Loucy (cell line): Measurements from ENCODE around the gene UNC45B.

Source experiments
- H2AFZ ChIP-seq: fragments of 200-600 bp; sonication (generic); 2 replicates; pipeline ENCODE4 v1.6.0; 2016; ENCODE audit warnings: antibody characterized with exemption, mild to moderate bottlenecking, low read length, moderate library complexity
- H3F3A ChIP-seq: fragments of 200-600 bp; 2 replicates; pipeline ENCODE4 v1.6.0; 2016; ENCODE audit warnings: antibody characterized with exemption, low read depth, mild to moderate bottlenecking
- H3K27me3 ChIP-seq: fragments of 200-600 bp; sonication (generic); 2 replicates; pipeline ENCODE4 v1.6.1; 2014; ENCODE audit warnings: low read length, mild to moderate bottlenecking; ENCODE audit not compliant: insufficient read depth, poor library complexity, severe bottlenecking
- H3K36me3 ChIP-seq: fragments of 200-600 bp; sonication (generic); 2 replicates; pipeline ENCODE4 v1.6.1; 2016; ENCODE audit warnings: low read length; ENCODE audit not compliant: insufficient read depth
- H3K4me1 ChIP-seq: fragments of 200-600 bp; sonication (generic); 2 replicates; pipeline ENCODE4 v1.5.1; 2014; ENCODE audit warnings: low read length, mild to moderate bottlenecking; ENCODE audit not compliant: insufficient read depth, poor library complexity, severe bottlenecking
- H3K4me2 ChIP-seq: fragments of 200-600 bp; sonication (generic); 2 replicates; pipeline ENCODE4 v1.6.0; 2014; ENCODE audit warnings: antibody characterized with exemption, low read length, low read depth, mild to moderate bottlenecking; ENCODE audit not compliant: poor library complexity, severe bottlenecking
- H3K4me3 ChIP-seq: fragments of 200-600 bp; sonication (generic); 2 replicates; pipeline ENCODE4 v1.5.1; 2014; ENCODE audit warnings: low read length, mild to moderate bottlenecking, mixed read lengths; ENCODE audit not compliant: poor library complexity, severe bottlenecking
- H3K79me2 ChIP-seq: fragments of 200-600 bp; sonication (generic); 2 replicates; pipeline ENCODE4 v1.6.1; 2014; ENCODE audit warnings: low read length; ENCODE audit not compliant: insufficient read depth
- H3K9ac ChIP-seq: fragments of 200-600 bp; sonication (generic); 2 replicates; pipeline ENCODE4 v1.6.0; 2014; ENCODE audit warnings: mild to moderate bottlenecking, low read depth, low read length, moderate library complexity; ENCODE audit not compliant: poor library complexity, severe bottlenecking
- H3K9me2 ChIP-seq: fragments of 200-600 bp; sonication (generic); replicated peaks from 2 replicates; pipeline ENCODE4 v1.6.1; 2016; ENCODE audit warnings: low read depth, low read length, mixed read lengths
- H3K9me3 ChIP-seq: fragments of 200-600 bp; sonication (generic); 2 replicates; pipeline ENCODE4 v1.6.1; 2014; ENCODE audit warnings: mild to moderate bottlenecking, antibody characterized with exemption, low read length, low read depth; ENCODE audit not compliant: insufficient read depth
- H4K20me1 ChIP-seq: fragments of 200-600 bp; sonication (generic); 2 replicates; pipeline ENCODE4 v1.6.0; 2014; ENCODE audit warnings: antibody characterized with exemption, low read length, mild to moderate bottlenecking; ENCODE audit not compliant: insufficient read depth, poor library complexity, severe bottlenecking
- CTCF ChIP-seq: fragments of 200-600 bp; sonication (generic); conservative IDR thresholded peaks from 2 replicates; pipeline ENCODE4 v1.5.1; 2014; ENCODE audit warnings: mild to moderate bottlenecking, antibody characterized with exemption, low read length
- EZH2phosphoT487 ChIP-seq: fragments of 200-600 bp; IDR thresholded peaks from 2 replicates; pipeline ENCODE4 v1.6.1; 2018; ENCODE audit warnings: antibody characterized with exemption, mild to moderate bottlenecking, moderate library complexity, borderline replicate concordance

UNC45B gene

DNA sequence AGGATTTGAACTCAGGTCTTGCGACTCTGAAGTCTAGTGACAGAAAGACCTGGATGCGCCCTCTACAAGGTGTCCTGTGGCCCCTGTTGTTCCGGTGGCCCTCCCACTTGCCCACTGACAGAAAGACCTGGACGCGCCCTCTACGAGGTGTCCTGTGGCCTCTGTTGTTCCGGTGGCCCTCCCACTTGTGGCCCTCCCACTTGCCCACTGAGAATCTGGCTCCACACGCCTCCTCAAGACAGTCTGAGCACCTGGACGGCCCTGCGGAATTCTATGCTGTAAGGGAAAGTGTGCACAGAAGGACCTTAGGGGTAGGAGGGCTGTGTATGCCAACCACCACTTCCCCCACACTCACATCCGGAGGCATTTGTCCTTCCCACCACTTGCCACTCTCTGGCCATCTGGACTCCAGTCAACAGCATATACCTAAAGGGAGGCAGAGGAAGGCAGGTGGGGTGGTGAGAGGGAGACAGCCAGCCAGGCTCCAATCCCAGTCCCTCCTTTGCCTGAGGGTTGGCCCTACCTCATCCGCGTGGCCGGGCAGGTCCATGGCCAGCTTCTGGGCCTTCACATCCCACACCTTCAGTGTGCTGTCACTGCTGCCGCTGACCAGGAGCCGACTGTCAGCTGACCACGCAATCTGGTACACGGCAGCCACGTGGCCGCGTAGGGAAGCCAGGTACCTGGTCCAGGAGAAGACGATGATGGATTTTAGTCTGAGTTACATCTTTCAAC lies 14.6 kb upstream of the UNC45B start:
- Histone ChIP-seq H3K4me2 (no peak overlapping the region), H3F3A (no peaks in the 10 kb centered on the region), H4K20me1 (peaks cover 3% of the 10 kb centered on the region), H3K27me3 (no peaks in the 10 kb centered on the region), H3K36me3 (peaks cover 70% of the 10 kb centered on the region; the same call in 1 of the 2 replicates), H3K9me2 (no peaks in the 10 kb centered on the region), H3K79me2 (peaks cover 4% of the 10 kb centered on the region; the same call in 1 of the 2 replicates), H2AFZ (no peak overlapping the region), H3K4me1 (peaks cover 2% of the 10 kb centered on the region), H3K4me3 (no peak overlapping the region), H3K9ac (no peak overlapping the region), H3K9me3 (no peaks in the 10 kb centered on the region)
- TF ChIP-seq CTCF = no peak

DNA sequence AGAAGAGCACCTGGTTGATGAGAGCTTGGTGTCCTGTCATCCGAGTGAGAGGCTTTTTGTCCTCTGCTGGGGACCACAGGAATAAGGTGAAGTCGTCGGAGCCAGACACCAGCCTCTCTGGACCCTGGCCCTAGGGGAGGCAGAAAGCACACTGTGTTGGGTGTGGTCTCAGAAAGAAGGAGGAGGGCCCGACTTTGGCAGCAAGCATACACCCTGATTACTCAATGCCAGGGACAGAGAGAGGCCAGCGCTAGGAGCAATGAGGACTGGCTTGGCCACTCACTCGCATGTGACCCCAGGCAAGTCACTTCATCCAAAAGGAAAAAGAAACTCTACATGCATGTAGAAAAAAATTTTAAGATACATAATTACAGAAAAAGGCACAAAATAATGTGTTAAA lies 12.3 kb upstream of the UNC45B start:
- H3K79me2 ChIP-seq = peaks cover 24% of the 10 kb centered on the region; the same call in 1 of the 2 replicates
- peaks cover 11% of the 10 kb centered on the region for H3K4me1 ChIP-seq
- H3K9ac ChIP-seq = no peak overlapping the region
- no peaks in the 10 kb centered on the region for H3K9me2 ChIP-seq
- H3K36me3 ChIP-seq = peaks cover 85% of the 10 kb centered on the region; the same call in 1 of the 2 replicates
- peaks cover 8% of the 10 kb centered on the region for H4K20me1 ChIP-seq
- H3K4me2 ChIP-seq = no peak overlapping the region
- no peak overlapping the region for H3K4me3 ChIP-seq
- H3K27me3 ChIP-seq = no peaks in the 10 kb centered on the region
- H3K9me3 ChIP-seq = no peaks in the 10 kb centered on the region
- TF ChIP-seq EZH2phosphoT487 (no peak), CTCF (no peak)
- H3F3A ChIP-seq = no peaks in the 10 kb centered on the region
- H2AFZ ChIP-seq = no peak overlapping the region

DNA sequence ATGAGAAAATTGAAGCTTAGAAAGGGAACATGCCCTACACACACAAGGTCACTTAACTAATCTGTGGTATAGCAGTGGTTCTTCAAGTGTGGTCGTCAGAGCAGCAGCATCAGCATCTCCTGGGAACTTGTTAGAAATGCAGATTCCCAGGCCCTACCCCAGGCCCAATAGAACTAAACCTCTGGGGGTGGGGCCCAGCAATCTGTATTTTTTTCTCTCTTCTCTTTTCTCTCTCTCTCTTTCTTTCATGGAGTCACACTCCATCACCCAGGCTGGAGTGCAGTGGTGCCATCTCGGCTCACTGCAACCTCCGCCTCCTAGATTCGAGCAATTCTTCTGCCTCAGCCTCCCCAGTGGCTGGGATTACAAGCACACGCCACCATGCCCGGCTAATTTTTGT lies 9.4 kb upstream of the UNC45B start:
- TF ChIP-seq CTCF (no peak), EZH2phosphoT487 (no peak)
- H3K36me3 ChIP-seq = peaks cover 60% of the 10 kb centered on the region; the same call in 1 of the 2 replicates
- no peak overlapping the region for H3K9ac ChIP-seq
- no peaks in the 10 kb centered on the region for H3K9me3 ChIP-seq
- H3F3A ChIP-seq = no peaks in the 10 kb centered on the region
- H2AFZ ChIP-seq = no peak overlapping the region
- peaks cover 41% of the 10 kb centered on the region for H3K79me2 ChIP-seq
- peaks cover 19% of the 10 kb centered on the region for H3K4me1 ChIP-seq
- peaks cover 5% of the 10 kb centered on the region for H4K20me1 ChIP-seq
- no peak overlapping the region for H3K4me2 ChIP-seq
- no peaks in the 10 kb centered on the region for H3K9me2 ChIP-seq
- H3K4me3 ChIP-seq = no peak overlapping the region
- no peaks in the 10 kb centered on the region for H3K27me3 ChIP-seq
